SU-DHL-6 (cell line): ENCODE measurements around the gene SLC48A1.

Experiments
- H2AFZ ChIP-seq: fragments of 200-600 bp; sonication (generic); 2 replicates; pipeline ENCODE4 v1.6.1; 2014; ENCODE audit warnings: low read depth, mild to moderate bottlenecking, moderate library complexity, mixed read lengths, antibody characterized with exemption, low read length; ENCODE audit not compliant: severe bottlenecking
- H3F3A ChIP-seq: fragments of 200-600 bp; shearing (Covaris generic); 2 replicates; pipeline ENCODE4 v1.6.0; 2016; ENCODE audit warnings: antibody characterized with exemption, mild to moderate bottlenecking; ENCODE audit not compliant: insufficient read depth
- H3K27ac ChIP-seq: fragments of 200-600 bp; sonication (generic); 2 replicates; pipeline ENCODE4 v1.5.1; 2016; ENCODE audit warnings: low read depth, mild to moderate bottlenecking, low read length, moderate library complexity, mixed read lengths
- H3K27me3 ChIP-seq: fragments of 200-600 bp; sonication (generic), shearing (Covaris generic); 2 replicates; pipeline ENCODE4 v1.6.0; 2014; ENCODE audit warnings: mild to moderate bottlenecking, low read length
- H3K36me3 ChIP-seq: fragments of 200-600 bp; sonication (generic); 2 replicates; pipeline ENCODE4 v1.6.1; 2014; ENCODE audit warnings: mild to moderate bottlenecking, low read length, mixed read lengths
- H3K4me2 ChIP-seq: fragments of 300-600, 200-600 bp; shearing (Covaris generic), sonication (generic); 2 replicates; pipeline ENCODE4 v1.6.0; 2014; ENCODE audit warnings: low read length, low read depth, mild to moderate bottlenecking; ENCODE audit not compliant: poor library complexity, severe bottlenecking
- H3K4me3 ChIP-seq: fragments of 200-600 bp; sonication (generic); 2 replicates; pipeline ENCODE4 v1.5.1; 2014; ENCODE audit warnings: antibody characterized with exemption, low read length, mild to moderate bottlenecking, mixed read lengths; ENCODE audit not compliant: insufficient read depth, poor library complexity, severe bottlenecking
- H3K79me2 ChIP-seq: fragments of 200-600 bp; sonication (generic); 2 replicates; pipeline ENCODE4 v1.6.1; 2014; ENCODE audit warnings: mild to moderate bottlenecking, low read length, moderate library complexity; ENCODE audit not compliant: insufficient read depth
- H3K9ac ChIP-seq: fragments of 200-600 bp; sonication (generic); 2 replicates; pipeline ENCODE4 v1.7.0; 2014; ENCODE audit warnings: mild to moderate bottlenecking, low read length
- H3K9me2 ChIP-seq: fragments of 200-600 bp; sonication (generic); replicated peaks from 2 replicates; pipeline ENCODE4 v1.6.1; 2014; ENCODE audit warnings: low read length; ENCODE audit not compliant: insufficient read depth
- H3K9me3 ChIP-seq: fragments of 200-600 bp; sonication (generic); 2 replicates; pipeline ENCODE4 v1.6.1; 2014; ENCODE audit warnings: low read length, mixed read lengths; ENCODE audit not compliant: insufficient read depth
- H4K20me1 ChIP-seq: fragments of 200-600 bp; sonication (generic); 2 replicates; pipeline ENCODE4 v1.6.1; 2014; ENCODE audit warnings: low read depth, mild to moderate bottlenecking, antibody characterized with exemption, low read length, moderate library complexity, mixed read lengths
- EZH2phosphoT487 ChIP-seq: fragments of 200-600 bp; sonication (generic), shearing (Covaris generic); conservative IDR thresholded peaks from 2 replicates; pipeline ENCODE4 v1.6.1; 2018; ENCODE audit warnings: mild to moderate bottlenecking, antibody characterized with exemption, low read length, moderate library complexity, mixed read lengths
- TF ChIP-seq, protein P1 (sequence below): fragments of 200-600 bp; sonication (generic); IDR thresholded peaks from one replicate; pipeline ENCODE4 v1.5.1; 2017; ENCODE audit warnings: antibody characterized with exemption, mild to moderate bottlenecking, low read length, moderate library complexity; ENCODE audit not compliant: insufficient read depth, poor library complexity, severe bottlenecking

Gene SLC48A1

GRCh38 chr12:47757840-47758583 lies 15.0 kb upstream of the SLC48A1 start:
- Histone ChIP-seq H2AFZ (no peak overlapping the region), H3K9me3 (no peaks in the 10 kb centered on the region), H3K27ac (no peak overlapping the region), H3K36me3 (no peaks in the 10 kb centered on the region), H3K4me3 (no peak overlapping the region), H3K4me2 (no peak overlapping the region), H3K9ac (no peak overlapping the region), H4K20me1 (no peaks in the 10 kb centered on the region), H3K27me3 (no peaks in the 10 kb centered on the region), H3F3A (no peaks in the 10 kb centered on the region), H3K9me2 (no peaks in the 10 kb centered on the region), H3K79me2 (no peaks in the 10 kb centered on the region)
- TF ChIP-seq EZH2phosphoT487 = no peak

- Histone ChIP-seq H3K9ac (no peak overlapping the region), H3F3A (no peaks in the 10 kb centered on the region), H3K27ac (no peak overlapping the region), H3K36me3 (no peaks in the 10 kb centered on the region), H3K79me2 (no peaks in the 10 kb centered on the region), H3K4me3 (peak overlapping the region; percentile 47), H3K9me3 (no peaks in the 10 kb centered on the region), H2AFZ (no peak overlapping the region), H3K9me2 (no peaks in the 10 kb centered on the region), H3K4me2 (peak overlapping the region; percentile 66), H3K27me3 (no peaks in the 10 kb centered on the region), H4K20me1 (no peaks in the 10 kb centered on the region)
- TF ChIP-seq EZH2phosphoT487 = no peak
- TF ChIP-seq, protein P1, sequence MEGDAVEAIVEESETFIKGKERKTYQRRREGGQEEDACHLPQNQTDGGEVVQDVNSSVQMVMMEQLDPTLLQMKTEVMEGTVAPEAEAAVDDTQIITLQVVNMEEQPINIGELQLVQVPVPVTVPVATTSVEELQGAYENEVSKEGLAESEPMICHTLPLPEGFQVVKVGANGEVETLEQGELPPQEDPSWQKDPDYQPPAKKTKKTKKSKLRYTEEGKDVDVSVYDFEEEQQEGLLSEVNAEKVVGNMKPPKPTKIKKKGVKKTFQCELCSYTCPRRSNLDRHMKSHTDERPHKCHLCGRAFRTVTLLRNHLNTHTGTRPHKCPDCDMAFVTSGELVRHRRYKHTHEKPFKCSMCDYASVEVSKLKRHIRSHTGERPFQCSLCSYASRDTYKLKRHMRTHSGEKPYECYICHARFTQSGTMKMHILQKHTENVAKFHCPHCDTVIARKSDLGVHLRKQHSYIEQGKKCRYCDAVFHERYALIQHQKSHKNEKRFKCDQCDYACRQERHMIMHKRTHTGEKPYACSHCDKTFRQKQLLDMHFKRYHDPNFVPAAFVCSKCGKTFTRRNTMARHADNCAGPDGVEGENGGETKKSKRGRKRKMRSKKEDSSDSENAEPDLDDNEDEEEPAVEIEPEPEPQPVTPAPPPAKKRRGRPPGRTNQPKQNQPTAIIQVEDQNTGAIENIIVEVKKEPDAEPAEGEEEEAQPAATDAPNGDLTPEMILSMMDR = no peak
These were observed 14.5 kb upstream of the SLC48A1 start for GRCh38 chr12:47758584-47758833.

- peak within 1 kb of the TSS; percentile 34; the same call in 1 of the 2 replicates for H3K9ac ChIP-seq
- H4K20me1 ChIP-seq = no peaks in the 10 kb centered on the region
- peak within 1 kb of the TSS; percentile 71 for H2AFZ ChIP-seq
- H3K27me3 ChIP-seq = no peaks in the 10 kb centered on the region
- no peak for TF ChIP-seq EZH2phosphoT487
- TF ChIP-seq, protein P1 = peak; percentile 49
- H3K4me2 ChIP-seq = peak within 1 kb of the TSS; percentile 66
- H3K9me2 ChIP-seq = no peaks in the 10 kb centered on the region
- H3F3A ChIP-seq = no peaks in the 10 kb centered on the region
- H3K4me3 ChIP-seq = peak within 1 kb of the TSS; percentile 47
- H3K27ac ChIP-seq = no peak within 1 kb of the TSS
- H3K36me3 ChIP-seq = no peaks in the 10 kb centered on the region
- H3K9me3 ChIP-seq = no peaks in the 10 kb centered on the region
- no peaks in the 10 kb centered on the region for H3K79me2 ChIP-seq
These were observed 14.0 kb upstream of the SLC48A1 start, which contains the start of gene RAPGEF3 for GRCh38 chr12:47758834-47759690. Gene RAPGEF3 (minus strand): TSS chr12:47758880. CDS start chr12:47758556, 324 bp downstream.
